Sigmoid colon (tissue), 7 donors: ENCODE results near the gene ZRANB1. TPM values are rescaled to one million over a fixed set of nuclear protein-coding genes. Genes with fewer than 3 reads are reported as not detected.

Experiments
- DNase-seq: peaks from one replicate; pipeline ENCODE4 v3.0.0-alpha.2; 2019
- H3K27ac ChIP-seq, 4 donors: fragments of 200-600 bp; sonication (generic); one replicate each; pipeline ENCODE4 v1.5.1; 2016 to 2019; ENCODE audit warnings: mild to moderate bottlenecking in 1 of 4
- H3K27me3 ChIP-seq, 3 donors: fragments of 200-600 bp; sonication (generic); one replicate each; pipeline ENCODE4 v1.5.1; 2019; ENCODE audit warnings: mild to moderate bottlenecking in 1 of 3
- H3K36me3 ChIP-seq, 4 donors: fragments of 200-600 bp; sonication (generic); one replicate each; pipeline ENCODE4 v1.5.1; 2016 to 2019
- H3K4me1 ChIP-seq, 4 donors: fragments of 200-600 bp; sonication (generic); one replicate each; pipeline ENCODE4 v1.5.1; 2017 to 2019
- H3K4me3 ChIP-seq, 4 donors: fragments of 200-600 bp; sonication (generic); one replicate each; pipeline ENCODE4 v1.5.1; 2017 to 2019; ENCODE audit warnings: mild to moderate bottlenecking in 2 of 4, moderate library complexity in 1 of 4
- H3K9me3 ChIP-seq, 4 donors: fragments of 200-600 bp in 3 of 4; sonication (generic) in 3 of 4; one replicate each; pipeline versions ENCODE4 v1.5.1 to v1.6.1; 2013 to 2019
- CTCF ChIP-seq, 4 experiments: fragments of 450-650 bp in 3 of 4; fragments of 200-600 bp in 1 of 4; IDR thresholded peaks; one replicate each; pipeline ENCODE4 v1.5.1; 2016 to 2019; ENCODE audit warnings: antibody characterized with exemption in 4 of 4, mild to moderate bottlenecking in 3 of 4, moderate library complexity in 2 of 4
- EP300 ChIP-seq, 4 donors: sonication (generic); formaldehyde crosslinking; IDR thresholded peaks; one replicate each; pipeline ENCODE4 v1.6.1; 2017; ENCODE audit warnings: antibody characterized with exemption in 4 of 4
- POLR2A ChIP-seq, 2 donors: fragments of 450-650 bp; IDR thresholded peaks; one replicate each; pipeline ENCODE4 v1.6.1; 2016; ENCODE audit warnings: antibody characterized with exemption in 2 of 2, mild to moderate bottlenecking in 2 of 2, moderate library complexity in 2 of 2
- POLR2AphosphoS5 ChIP-seq, 4 donors: sonication (generic); formaldehyde crosslinking; IDR thresholded peaks; one replicate each; pipeline ENCODE4 v1.6.1; 2017; ENCODE audit warnings: antibody characterized with exemption in 4 of 4
- WGBS, 2 donors: extraction: QIAGEN DNeasy Blood & Tissue Kit; methylation state at CpG; one replicate each; pipeline ENCODE4 v1.1.7; 2013; 5-methylcytosine and 5-hydroxymethylcytosine counted together
- intact Hi-C: fragments of 100-400 bp; cut with DNase I; formaldehyde crosslinking; loops from one replicate; pipeline ENCODE4 v1.15.1; 2023
- polyA plus RNA-seq, 3 donors: library from polyadenylated mRNA; stranded (reverse); fragments of 200-250 nt; gene quantifications; one replicate each; pipeline ENCODE4 v1.2.3, GENCODE V29; 2013
- total RNA-seq, 4 donors: library from RNA; depleted of rRNA; stranded (reverse); fragments of >200 nt; gene quantifications; one replicate each; pipeline ENCODE4 v1.1.0, GENCODE V29; 2016
- donor health status: healthy with polysubstance abuse.
- donor health status: Bipolar disorder and iron deficiency.
- donor health status: healthy.

The ZRANB1 gene
- total and polyA plus RNA-seq, 7 donors = 6.7 to 49.0 (median 38.0) TPM

DNA sequence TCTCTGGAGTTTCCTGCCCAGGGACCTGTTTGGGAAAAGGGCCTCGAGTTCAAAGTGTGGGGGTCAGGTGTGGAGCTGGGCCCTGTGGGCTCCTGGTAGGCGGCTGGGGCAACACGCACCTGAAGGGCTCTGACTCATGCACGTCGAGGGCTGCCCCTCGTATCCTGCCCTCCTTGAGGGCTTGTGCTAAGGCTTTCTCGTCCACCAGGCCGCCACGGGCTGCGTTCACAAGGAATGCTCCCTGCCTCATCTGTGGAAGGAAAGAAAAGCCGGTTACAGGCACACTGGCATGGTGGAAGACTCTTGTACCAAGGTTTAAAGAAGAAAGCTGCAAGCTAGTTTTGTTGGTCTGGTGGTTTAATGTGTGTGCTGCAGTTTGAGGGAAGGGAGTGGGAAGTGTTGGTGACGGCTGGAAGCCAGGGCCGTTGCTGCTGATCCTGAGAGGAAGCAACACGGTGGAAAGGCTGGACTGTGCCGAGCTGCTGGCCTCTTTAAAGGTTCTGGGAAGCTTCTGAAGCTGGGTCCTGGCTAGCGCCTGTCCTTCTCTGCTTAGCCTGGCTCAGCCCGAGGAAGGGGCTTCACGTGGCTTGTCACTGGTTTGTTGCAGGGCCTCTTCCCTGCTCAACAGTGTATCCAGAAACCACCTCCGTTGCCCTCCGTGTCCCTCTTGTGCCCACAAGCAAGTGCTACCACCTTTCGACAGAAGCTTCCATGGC, 52.0 kb downstream of the ZRANB1 start:
- intact Hi-C loops = loop anchor here (2.0 to 5.0 kb wide), 2 partner anchors 67 to 163 kb away; no protein-coding TSS in a partner anchor
- Histone ChIP-seq H3K27me3 (no peaks in the 10 kb centered on the region), H3K27ac (no peak overlapping the region), H3K4me1 (peaks cover 0 to 14% (median 8%) of the 10 kb centered on the region in 4 donors), H3K9me3 (no peaks in the 10 kb centered on the region), H3K36me3 (peaks cover 43 to 87% (median 60%) of the 10 kb centered on the region in 4 donors), H3K4me3 (no peak overlapping the region)
- DNase-seq = no peak
- WGBS, 2 donors = 89 to 91% methylated on average over 21 of the region's 21 CpGs
- TF ChIP-seq POLR2AphosphoS5 (IDR thresholded peaks at IDR 0.05) = peak in 1 of 4 donors; percentile 7
- TF ChIP-seq EP300 (IDR thresholded peaks at IDR 0.05) = no peak
- TF ChIP-seq CTCF (IDR thresholded peaks at IDR 0.05) = no peak

GRCh38 chr10:124994573-124995473, 52.9 kb downstream of the ZRANB1 start:
- WGBS, 2 donors = 88 to 91% methylated on average over 31 of the region's 31 CpGs
- Histone ChIP-seq H3K9me3 (no peaks in the 10 kb centered on the region), H3K36me3 (peaks cover 43 to 78% (median 60%) of the 10 kb centered on the region in 4 donors), H3K27ac (no peak overlapping the region), H3K4me3 (no peak overlapping the region), H3K4me1 (peaks cover 0 to 23% (median 18%) of the 10 kb centered on the region in 4 donors), H3K27me3 (no peaks in the 10 kb centered on the region)
- TF ChIP-seq EP300 (IDR thresholded peaks at IDR 0.05) = no peak
- TF ChIP-seq POLR2A (IDR thresholded peaks at IDR 0.05) = no peak
- TF ChIP-seq CTCF (IDR thresholded peaks at IDR 0.05) = no peak
- TF ChIP-seq POLR2AphosphoS5 (IDR thresholded peaks at IDR 0.05) = no peak
- DNase-seq = peak; percentile 71
- intact Hi-C loops = loop anchor here (5.0 kb wide), 1 partner anchor 162 kb away; no protein-coding TSS in a partner anchor

DNA sequence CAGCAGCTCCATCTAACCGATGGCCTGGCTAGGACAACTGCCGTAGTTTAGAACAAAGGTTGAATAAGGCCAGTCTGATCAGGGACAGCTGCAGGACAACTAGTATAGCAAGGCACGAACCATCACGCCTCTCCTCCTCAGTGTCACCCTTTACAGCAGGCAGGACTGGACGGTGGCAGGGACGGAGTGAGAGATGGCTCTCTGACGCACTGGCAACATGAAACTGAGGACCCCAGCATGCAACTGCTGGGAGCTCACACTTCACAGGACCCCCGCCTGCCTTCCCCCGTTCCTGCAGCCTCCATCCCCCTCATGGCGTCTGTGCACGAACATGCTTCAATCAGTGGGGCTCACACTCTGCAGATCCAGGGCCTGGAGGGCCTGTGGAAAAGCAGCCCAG, 53.7 kb downstream of the ZRANB1 start:
- no peaks in the 10 kb centered on the region for H3K9me3 ChIP-seq
- TF ChIP-seq POLR2AphosphoS5 (IDR thresholded peaks at IDR 0.05) = no peak
- no peak for TF ChIP-seq CTCF (IDR thresholded peaks at IDR 0.05)
- no peak for TF ChIP-seq POLR2A (IDR thresholded peaks at IDR 0.05)
- no peak for TF ChIP-seq EP300 (IDR thresholded peaks at IDR 0.05)
- no peak overlapping the region for H3K27ac ChIP-seq
- no peaks in the 10 kb centered on the region for H3K27me3 ChIP-seq
- peaks cover 40 to 71% (median 59%) of the 10 kb centered on the region in 4 donors for H3K36me3 ChIP-seq
- no peak for DNase-seq
- H3K4me1 ChIP-seq = peaks cover 0 to 31% (median 25%) of the 10 kb centered on the region in 4 donors
- H3K4me3 ChIP-seq = no peak overlapping the region
- 93% methylated on average over 11 of the region's 11 CpGs for WGBS, 2 donors
- intact Hi-C loops = no loop called here

DNA sequence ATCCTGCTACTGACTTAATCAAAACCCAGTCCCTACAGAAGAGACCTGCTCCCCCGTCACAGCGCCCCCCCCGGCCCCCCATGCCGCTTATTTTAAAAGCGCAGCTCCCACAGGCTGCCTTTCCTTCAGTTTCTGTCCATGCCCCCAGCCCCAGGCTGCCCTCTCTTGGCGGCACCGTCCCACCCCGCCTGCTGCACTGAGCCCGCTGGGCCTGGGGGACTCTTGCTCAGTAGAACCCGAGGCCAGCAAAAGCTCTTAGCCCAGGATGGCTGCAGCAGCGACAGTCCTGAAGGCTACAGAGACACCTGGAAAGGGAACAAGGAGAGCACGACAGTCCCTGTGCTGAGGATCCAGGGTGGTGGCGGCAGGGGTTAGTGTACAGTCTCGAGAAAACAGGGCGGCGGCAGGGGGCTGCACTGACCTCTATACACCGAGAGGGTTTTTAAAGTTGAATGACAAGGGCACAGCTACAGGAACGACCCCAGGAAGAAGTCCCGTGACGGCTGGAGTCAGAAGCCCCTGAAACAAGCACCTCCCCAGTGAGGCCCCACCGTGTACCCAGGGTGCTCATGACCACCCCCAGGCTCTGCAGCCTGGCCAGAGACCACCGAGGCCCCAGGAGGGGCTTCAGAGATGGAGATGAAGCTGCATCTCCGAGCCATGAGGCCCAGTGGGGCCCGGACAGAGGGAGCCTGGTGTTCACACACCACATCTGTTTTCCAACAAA, 54.4 kb downstream of the ZRANB1 start:
- peak; percentile 65 for DNase-seq
- Histone ChIP-seq H3K27me3 (no peaks in the 10 kb centered on the region), H3K4me3 (no peak overlapping the region), H3K36me3 (peaks cover 33 to 64% (median 54%) of the 10 kb centered on the region in 4 donors), H3K4me1 (peaks cover 0 to 38% (median 32%) of the 10 kb centered on the region in 4 donors), H3K27ac (no peak overlapping the region), H3K9me3 (no peaks in the 10 kb centered on the region)
- peak in 1 of 4 donors; percentile 4 for TF ChIP-seq POLR2AphosphoS5 (IDR thresholded peaks at IDR 0.05)
- TF ChIP-seq POLR2A (IDR thresholded peaks at IDR 0.05) = no peak
- intact Hi-C loops = no loop called here
- 89 to 91% methylated on average over 24 of the region's 24 CpGs for WGBS, 2 donors
